Measurements from ENCODE around the gene CTTNBP2NL. TPM values are rescaled to one million over a fixed set of nuclear protein-coding genes. Genes with fewer than 3 reads are reported as not detected.
"Not testable (repeated sequence)": the region's sequence is repeated elsewhere in the genome, so short reads cannot be mapped to it uniquely, and the experiment has no call there.

The CTTNBP2NL gene
- total and polyA plus RNA-seq, 2 of the 4 experiments (the other 2 are of a cell fraction): 12.4 to 22.0 TPM

DNA sequence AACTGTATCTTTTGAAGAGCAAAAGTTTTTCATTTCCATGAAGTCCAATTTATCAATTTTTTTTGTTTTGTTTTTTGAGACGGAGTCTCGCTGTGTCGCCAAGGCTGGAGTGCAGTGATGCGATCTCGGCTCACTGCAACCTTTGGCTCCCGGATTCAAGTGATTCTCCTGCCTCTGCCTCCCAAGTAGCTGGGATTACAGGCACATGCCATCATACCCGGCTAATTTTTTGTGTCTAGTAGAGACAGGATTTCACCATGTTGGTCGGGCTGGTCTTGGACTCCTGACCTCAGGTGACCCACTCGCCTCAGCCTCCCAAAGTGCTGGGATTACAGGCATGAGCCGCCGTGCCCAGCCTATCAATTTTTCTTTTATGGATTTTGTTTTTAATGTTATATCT lies 27.7 kb downstream of the CTTNBP2NL start:
- H3K4me3 ChIP-seq (ENCODE audit: insufficient read depth, low read depth, low read length); dilution Hi-C loops (cut with HindIII; ENCODE audit: low sequenced_read_pairs, unreplicated experiment); H2AK5ac ChIP-seq (ENCODE audit: low read depth, low read length); ATAC-seq (ENCODE audit: low read depth); H3K23ac ChIP-seq (ENCODE audit: low read depth, low read length); H3K14ac ChIP-seq (replicated peaks; ENCODE audit: low read depth, low read length); H3K9me3 ChIP-seq (ENCODE audit: control insufficient read depth, insufficient read depth, low read length); H4K91ac ChIP-seq (ENCODE audit: insufficient read depth, low read depth, low read length); H2BK20ac ChIP-seq (ENCODE audit: low read depth, low read length); in situ Hi-C loops (cut with MboI; ENCODE audit: low sequenced_read_pairs); H3K4me2 ChIP-seq (ENCODE audit: low read depth, low read length); H3K4ac ChIP-seq (ENCODE audit: low read depth, low read length); BruUV-seq (replicated peaks); DNase-seq; H3K27me3 ChIP-seq (ENCODE audit: control insufficient read depth, insufficient read depth, low read length); CTCF ChIA-PET; H2BK120ac ChIP-seq (ENCODE audit: low read depth, low read length); H3K56ac ChIP-seq (ENCODE audit: extremely low read depth, insufficient read depth, low read length); H2AK9ac ChIP-seq (replicated peaks; ENCODE audit: low read depth, low read length, poor library complexity); H3K18ac ChIP-seq (ENCODE audit: low read depth, low read length); H2AFZ ChIP-seq (replicated peaks; ENCODE audit: low read length, poor library complexity); intact Hi-C loops (cut with micrococcal nuclease); H3K4me1 ChIP-seq (ENCODE audit: control insufficient read depth, insufficient read depth, low read length); H3K9ac ChIP-seq (ENCODE audit: low read depth, low read length); H2BK15ac ChIP-seq (ENCODE audit: low read depth, low read length); H3K9me1 ChIP-seq (ENCODE audit: insufficient read depth, low read length); POLR2A ChIA-PET (ENCODE audit: unreplicated experiment): not testable (repeated sequence)
- H2BK5ac ChIP-seq (ENCODE audit: low read depth, low read length, poor library complexity, severe bottlenecking): peak overlapping the region; percentile 8
- 0 out of 4 replicates have a peak overlapping the region, but pooled peaks of 1 of the 2 experiments have one; percentile 31 for H4K8ac ChIP-seq (ENCODE audit: low read depth in 2 of 2, low read length in 2 of 2)
- 94% methylated on average over 7 of the region's 11 CpGs; no CpG with 5 or more reads in 1 of the 2 experiments for WGBS, 2 experiments (ENCODE audit: extremely low coverage in 2 of 2, insufficient read length in 1 of 2)
- H4K5ac ChIP-seq (ENCODE audit: low read depth, low read length): 0 out of 2 replicates have a peak overlapping the region, but pooled peaks have one; percentile 16
- peaks cover 26 to 51% of the 10 kb centered on the region in 2 experiments for H3K79me1 ChIP-seq (ENCODE audit: low read depth in 1 of 2, low read length in 2 of 2)
- H4K20me1 ChIP-seq (ENCODE audit: insufficient read depth, low read length): peaks cover 12% of the 10 kb centered on the region; the same call in 1 of the 2 replicates
- H3K27ac ChIP-seq (ENCODE audit: insufficient read depth, low read length): peak overlapping the region; percentile 32; the same call in 1 of the 2 replicates
- peaks cover 17% of the 10 kb centered on the region for H3K36me3 ChIP-seq (ENCODE audit: control insufficient read depth, insufficient read depth, low read length)
